GM23338 (cell line): Measurements from ENCODE around the gene PAK1.

Experiments
- CTCF ChIP-seq, 2 experiments: fragments of 200-600 bp in 1 of 2; sonication (generic) in 1 of 2; conservative IDR thresholded peaks; 2 replicates each; pipeline versions ENCODE4 v1.5.1 to v1.6.1; 2016 to 2017; ENCODE audit warnings: antibody characterized with exemption in 2 of 2, low read depth in 2 of 2, mild to moderate bottlenecking in 2 of 2, moderate library complexity in 1 of 2
- POLR2AphosphoS5 ChIP-seq: IDR thresholded peaks from 2 replicates; pipeline ENCODE4 v1.6.1; 2016; ENCODE audit warnings: antibody characterized with exemption, low read depth
- REST ChIP-seq: IDR thresholded peaks from one replicate; pipeline ENCODE4 v1.6.1; 2018; ENCODE audit warnings: antibody characterized with exemption; ENCODE audit not compliant: unreplicated experiment
- ZNF114 ChIP-seq: fragments of 250-450 bp; sonication (Bioruptor Pico); IDR thresholded peaks from 2 replicates; pipeline ENCODE4 v1.5.0; 2020; ENCODE audit warnings: mild to moderate bottlenecking, moderate library complexity

- TF ChIP-seq REST (no peak), POLR2AphosphoS5 (no peak), ZNF114 (no peak), CTCF (conservative IDR thresholded peaks at IDR 0.05; ENCODE audit: low read depth in 2 of 2) (no peak)
Observed at GRCh38 chr11:77311701-77312100, 162.2 kb downstream of the PAK1 start.
